DMS53 treated with DMSO at 0.1 percent for 48 hours (cell line): ENCODE data around the gene METTL1.
"Not testable (repeated sequence)": the region's sequence is repeated elsewhere in the genome, so short reads cannot be mapped to it uniquely, and the experiment has no call there.

Source experiments
- DNase-seq: peaks from one replicate; lab custom pipeline; 2025; ENCODE audit not compliant: unreplicated experiment; lab: John Stamatoyannopoulos, UW

METTL1 gene

DNA sequence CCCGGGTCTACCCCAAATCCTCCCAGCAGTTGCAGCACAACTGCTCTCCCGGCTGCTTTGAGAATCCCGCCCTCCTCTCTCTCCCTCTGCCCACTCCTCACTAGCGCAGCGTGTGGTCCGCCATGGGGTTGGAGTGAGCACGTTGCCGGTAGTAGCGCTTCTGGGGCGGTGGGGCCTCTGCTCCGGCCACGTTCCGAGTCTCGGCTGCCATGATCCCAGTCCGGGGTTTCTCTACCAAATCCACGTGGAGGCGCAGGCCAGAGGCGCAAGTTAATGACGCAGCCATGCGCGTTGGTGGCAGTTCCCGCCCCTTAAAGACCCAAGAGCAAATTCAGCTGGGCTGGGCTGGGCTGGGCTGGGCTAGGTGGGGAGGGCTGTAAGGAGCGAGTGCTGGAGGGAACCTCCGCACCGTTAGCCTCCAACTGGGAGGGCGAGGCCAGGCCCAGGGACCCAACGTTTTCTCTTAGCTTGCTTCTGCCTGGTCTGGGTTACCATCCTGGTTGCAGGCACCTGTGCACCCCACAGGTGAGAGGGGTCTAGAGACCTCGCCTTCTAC lies at the start of gene METTL1:
METTL1 (minus strand) TSS at position 233 of the 556 bp plus-strand sequence; CDS start at position 211, 22 bp downstream.
- DNase-seq: peak; percentile 96

DNA sequence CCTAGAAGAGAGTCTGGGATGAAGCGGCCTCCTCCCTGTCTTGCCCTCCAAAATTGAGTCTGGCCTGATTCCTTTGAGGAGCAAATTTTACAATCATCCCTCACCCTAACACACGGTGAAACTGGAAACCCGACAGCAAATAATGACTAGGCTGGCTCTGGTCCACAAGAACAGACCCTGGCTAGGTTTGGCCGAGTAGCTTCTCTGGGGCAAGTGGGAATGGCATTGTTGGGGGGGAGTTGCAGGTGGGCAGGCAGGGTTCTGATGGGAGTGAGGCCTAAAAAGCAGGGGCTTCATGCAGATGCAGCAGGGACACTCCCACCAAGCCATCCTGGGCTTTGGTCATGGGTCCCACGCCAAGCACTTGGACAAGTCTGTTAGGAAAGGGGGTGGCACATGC lies 49.1 kb upstream of the METTL1 start:
- DNase-seq: not testable (repeated sequence)

DNA sequence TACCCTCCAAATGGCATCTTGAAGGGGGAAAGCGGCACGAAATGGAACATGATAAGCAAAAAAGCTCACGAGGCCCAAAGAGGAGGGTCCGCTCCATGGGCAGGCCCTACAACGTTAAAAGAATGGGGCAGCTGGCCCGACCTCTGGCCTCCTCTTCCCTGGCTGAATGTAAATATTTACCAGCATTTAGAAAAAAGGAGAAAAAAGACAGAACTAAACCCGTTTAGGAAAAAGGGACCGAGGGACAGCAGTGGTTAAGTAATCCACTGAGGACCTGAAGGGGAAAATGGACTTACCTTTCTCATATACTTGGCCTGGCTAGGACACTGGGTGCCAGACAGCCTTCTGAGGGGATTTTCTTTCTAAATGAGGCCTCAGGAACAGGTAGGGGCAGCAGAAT lies 48.2 kb upstream of the METTL1 start:
- not testable (repeated sequence) for DNase-seq

DNA sequence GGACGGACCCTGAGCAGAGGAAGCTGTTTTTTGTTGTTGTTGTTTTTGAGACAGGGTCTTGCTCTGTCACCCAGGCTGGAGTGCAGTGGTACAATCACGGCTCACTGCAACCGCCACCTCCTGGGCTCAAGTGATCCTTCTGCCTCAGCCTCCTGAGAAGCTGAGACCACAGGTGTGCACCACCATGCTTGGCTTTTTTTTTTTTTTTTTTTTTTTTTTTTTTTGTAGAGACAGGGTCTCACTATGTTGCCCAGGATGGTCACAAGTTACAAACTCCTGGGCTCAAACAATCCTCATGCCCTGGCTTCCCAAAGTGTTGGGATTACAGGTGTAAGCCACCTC lies 46.1 kb upstream of the METTL1 start:
- DNase-seq: not testable (repeated sequence)

DNA sequence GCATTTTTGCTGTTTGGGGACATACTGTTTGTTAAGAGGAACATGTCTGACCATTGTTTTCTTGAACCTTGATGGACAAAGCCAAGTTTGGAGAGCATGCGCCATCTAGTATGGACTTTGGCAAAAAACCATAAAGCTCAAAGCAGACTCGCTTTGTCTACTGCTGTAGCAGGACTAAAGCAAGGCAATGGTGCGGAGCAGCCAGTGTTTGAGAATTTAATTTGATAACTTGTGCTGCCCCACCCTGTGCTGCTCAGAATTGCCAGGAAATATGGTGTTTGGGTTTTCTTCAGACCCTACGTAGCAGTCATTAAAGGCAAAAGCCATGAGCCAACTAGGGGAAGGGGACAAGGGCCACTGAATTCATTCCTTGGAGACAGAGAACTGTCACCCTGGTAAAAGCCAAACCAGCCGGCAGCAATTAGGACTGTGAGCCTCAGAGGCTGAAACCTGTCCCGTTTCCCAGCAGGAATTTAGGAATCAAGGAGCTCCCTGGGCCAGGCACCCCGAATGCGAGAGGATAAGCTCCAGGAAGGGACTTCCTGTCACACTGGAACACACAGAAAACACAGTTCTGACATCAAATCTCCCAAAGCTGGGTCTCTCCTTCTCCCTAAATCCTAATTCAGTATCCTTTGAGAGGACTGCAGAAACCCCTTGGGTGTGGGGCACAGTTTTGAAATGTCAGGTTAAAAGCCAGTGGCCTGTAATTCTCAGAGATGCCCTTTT lies 45.5 kb upstream of the METTL1 start:
- no peak for DNase-seq

DNA sequence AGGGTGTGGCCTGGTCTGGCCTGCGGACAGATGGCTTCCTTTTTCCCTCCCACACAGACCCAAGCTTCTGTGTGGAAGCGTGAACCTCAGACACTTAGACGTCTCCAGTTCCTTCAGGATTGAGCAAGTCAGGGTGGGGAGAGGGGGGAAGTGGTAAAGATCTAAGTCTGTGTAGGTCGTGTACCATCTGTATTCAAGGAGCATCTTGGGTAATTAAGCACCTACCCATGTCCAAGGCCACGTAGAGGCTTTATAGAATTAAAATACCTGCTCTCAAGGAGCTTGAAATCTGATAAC lies 44.9 kb upstream of the METTL1 start:
- DNase-seq: no peak

DNA sequence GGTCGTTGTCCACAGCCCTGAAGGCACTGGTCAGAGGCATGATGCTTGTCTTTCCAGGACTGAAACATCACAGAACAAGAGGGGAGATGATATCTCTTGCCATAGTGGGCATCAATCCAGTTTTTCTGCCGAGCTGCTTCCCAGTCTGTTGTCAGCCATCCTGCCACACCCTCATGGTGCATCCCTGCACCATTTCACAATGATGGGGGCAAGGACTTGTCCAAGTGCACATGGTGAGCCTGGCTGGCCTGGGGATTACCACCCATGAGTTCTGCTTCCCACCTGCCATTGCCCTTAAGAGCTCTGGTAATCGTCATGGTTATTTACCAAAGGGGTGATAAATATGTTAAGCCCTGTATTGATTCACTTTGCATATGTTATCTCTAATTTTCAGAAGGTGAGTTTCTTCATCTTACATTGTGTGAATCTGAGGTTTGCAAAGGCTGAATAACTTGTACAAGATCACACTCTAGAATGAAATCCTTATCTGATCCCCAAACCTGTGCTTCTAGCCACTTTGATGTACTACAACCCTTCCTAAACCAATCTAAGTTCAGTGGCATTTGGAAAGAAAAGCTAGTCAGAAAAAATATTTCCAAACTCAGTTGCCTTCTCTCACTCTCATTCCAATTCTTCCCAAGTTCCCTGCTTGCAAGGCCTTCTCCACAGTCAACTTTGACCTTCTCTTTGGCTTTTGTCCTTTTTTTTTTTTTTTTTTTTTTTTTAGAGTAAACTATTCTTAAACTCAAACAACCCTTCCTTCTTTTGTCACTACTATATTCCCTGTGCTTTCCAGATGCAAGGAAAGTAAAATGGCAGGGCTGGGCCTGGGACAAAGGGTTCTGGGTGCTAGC lies 44.3 kb upstream of the METTL1 start:
- no peak for DNase-seq

DNA sequence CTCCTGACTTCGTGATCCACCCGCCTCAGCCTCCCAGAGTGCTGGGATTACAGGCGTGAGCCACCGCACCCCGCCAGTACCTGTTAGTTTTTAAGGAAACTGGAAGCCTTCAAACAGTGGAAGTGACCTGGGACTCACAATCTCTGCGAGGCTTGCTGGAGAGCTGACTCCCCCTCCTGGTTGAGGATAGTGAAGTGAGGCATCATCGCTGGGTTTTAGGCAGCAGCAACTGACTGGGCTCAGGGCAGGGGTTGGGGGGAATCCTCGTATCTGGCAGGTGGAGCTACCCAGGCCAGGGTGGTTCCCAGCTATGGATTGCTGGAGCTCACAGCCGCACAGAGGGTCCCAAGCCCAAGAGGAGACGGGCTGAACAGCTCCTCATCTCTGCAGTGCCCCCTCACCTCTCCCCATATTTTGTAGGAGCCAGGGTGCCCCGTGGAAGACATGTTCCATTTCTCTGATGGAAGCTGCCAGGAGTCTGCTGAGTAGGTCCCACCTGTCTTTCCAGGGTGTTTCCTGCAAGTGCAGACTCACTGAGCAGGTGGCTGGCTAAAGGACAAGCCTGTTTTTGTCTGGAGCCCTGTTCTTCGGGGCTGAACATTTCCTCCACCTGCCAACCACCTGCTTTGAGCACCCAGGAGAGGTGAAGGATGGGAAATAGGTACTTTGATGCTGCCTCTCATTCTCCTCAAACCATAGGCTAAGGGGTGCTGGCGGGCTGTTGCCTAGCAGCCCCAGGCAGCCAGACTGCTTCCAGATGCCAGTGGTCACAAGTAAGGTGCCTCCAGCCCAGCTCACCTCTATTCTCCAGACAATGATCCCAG lies 43.5 kb upstream of the METTL1 start:
- DNase-seq: peak; percentile 96

DNA sequence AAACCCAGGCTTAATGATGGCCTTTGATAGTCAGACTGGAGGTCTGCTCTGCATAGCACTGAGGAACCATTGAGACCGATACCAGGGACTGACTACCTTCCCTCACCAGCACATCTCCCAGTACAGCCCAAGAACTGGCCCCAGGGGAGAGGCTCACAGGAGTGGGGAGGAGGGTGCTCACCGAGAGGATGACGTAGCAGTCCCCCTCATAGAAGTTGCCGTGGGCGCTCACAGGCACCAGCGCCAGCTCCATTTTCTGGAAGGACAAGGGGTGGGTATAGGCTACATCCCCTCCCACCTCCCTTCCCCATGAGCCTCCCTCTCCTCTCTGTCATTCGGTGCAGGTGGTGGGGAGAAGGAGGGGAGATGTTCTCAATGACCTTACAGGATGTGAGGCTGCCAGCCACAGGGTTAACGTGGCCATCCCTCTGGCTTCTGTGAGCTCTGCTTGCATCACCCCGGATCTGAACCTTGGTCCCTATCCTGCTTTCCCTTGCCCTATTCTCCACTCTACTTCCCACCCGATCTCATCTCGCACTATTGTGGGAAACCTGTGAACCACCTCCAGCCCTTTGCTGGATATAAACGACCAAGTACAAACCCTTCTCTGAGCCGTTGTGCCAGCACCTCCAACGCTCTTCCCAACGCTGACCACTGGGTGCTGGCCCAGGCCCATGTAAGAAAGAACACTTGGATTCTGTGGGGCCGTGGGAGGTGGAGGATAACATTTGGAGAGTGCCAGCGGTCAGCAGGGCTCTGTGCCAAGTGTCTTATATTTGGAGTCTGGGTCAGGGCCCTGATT lies 42.3 kb upstream of the METTL1 start:
- no peak for DNase-seq

DNA sequence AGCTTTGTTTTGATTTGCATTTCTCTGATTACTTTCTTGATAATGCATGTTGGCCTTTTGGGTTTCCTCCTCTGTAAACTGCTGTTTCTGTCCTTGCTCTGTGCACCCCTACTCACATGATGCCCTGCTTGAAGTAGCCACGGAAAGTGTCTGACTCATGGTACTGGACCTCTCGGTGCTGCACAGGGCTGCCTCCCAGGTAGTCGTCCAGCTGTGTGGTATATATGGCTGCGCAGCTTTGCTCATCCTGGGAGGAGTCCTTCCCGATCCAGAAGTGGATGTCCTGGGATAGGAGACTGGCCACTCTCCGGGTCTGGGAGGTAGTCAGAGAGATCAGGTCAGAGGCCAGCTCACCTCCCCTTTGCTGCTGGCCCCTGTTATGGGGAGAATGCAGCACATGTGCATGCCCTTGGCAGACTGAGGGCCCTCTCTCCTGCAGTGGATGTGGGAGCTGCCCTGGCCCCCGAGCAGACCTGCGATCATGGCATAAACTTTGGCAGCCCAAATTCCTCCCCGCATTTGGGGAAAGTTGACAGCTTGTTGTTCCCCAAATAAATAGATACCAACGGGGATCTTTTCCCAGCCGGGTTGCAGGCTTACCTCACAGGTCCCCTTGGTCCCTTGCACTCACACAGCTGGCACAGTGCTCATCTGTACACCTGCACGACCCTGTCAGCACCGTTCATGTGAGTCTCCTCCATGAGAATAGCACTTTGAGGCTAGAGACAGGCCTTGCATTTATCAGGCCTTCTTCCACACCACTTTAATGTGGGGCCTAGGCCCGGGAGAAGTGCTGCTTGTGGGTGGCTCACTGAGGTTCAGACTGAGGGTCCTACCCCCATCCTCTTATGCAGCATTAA lies 41.4 kb upstream of the METTL1 start:
- DNase-seq: no peak

DNA sequence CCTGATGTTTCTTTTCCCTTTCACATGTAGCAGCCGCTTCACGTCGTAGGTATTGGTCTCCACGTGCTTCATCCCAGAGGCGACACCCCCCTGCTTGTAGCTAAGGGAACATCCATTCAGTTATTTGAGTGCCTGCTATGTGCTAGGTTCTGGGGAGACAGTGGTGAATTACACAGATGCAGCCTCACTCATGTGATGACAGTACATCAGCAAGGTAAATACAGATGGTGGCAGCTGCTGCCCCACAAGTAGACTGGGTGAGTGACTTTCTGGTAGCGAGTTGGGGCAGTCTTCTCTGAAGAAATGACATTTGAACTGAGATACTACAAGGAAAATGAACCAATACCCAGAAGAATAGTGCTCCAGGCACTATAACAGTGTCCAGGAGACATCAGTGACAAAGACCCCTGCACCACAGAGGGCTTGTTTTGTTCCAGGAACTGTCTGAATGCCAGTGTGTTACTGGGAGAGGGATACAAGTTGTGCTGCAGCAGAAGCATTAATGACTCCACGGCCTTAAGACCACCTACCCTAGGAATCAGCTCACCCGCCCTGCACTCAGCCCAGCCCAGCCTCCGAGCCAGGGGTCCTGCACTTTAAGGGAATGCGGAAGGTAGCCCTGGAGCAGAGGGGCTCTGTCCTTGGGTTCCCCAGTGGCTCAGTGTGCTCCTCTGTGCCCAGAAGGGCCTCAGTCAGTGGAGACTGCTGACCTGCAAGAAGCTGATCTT lies 39.3 kb upstream of the METTL1 start:
- peak; percentile 95 for DNase-seq

DNA sequence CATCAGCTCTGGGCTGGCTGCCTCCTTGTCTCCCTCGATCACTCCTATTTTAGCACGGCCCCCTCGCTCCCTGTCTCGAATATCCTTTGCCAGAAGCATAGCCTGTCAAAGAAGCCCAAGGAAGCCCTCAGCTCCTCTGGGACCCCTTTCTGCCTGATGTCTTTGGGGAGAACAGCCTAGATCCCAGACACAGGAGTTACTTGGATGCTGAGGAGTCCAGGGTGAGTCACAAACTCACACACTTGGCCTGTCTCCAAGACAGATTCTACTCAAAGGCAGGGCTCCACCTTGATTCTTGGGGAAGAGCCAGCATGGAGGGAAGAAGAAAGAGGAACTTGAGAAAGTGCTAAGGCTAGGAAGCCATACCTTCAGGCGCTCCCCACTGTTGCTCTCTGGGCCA lies 38.5 kb upstream of the METTL1 start:
- DNase-seq: no peak

DNA sequence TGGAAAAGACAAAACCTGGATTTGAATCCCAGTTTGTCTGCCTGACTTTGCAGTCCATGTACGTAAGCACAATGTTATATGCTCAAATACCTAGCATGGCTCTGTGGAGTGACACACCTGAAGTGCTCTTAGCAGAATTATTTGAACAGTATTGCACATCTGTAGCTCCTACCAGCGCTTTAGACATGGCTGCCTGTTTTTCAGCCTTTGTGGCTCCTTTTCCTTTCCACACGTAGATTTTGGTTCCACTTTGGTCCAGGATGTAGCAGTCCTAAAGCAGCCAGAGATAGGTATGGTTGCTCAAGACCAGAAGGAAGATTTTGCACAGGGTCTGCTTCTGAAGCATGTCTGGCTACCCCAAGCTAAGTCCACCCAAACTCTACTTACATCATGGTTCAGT lies 37.5 kb upstream of the METTL1 start:
- DNase-seq: no peak

DNA sequence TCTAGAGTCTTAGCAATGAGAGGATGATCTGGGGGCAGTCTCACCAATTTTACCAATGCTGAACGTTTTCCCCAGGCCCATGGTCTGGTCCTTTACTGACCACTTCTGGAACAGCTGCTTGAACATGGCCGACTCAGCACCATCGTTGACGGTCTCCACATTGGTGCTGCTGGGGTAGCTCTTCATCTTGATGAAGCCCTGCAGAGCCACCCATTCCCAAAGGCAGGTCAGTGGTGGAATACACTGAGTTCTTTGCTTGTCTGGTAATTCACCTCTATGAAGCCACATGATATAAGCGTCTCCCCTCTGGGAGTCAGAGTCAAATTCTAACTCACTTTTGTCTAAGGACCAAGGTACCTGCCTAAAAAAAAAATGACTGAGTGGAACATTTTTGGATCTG lies 36.4 kb upstream of the METTL1 start:
- DNase-seq: no peak

DNA sequence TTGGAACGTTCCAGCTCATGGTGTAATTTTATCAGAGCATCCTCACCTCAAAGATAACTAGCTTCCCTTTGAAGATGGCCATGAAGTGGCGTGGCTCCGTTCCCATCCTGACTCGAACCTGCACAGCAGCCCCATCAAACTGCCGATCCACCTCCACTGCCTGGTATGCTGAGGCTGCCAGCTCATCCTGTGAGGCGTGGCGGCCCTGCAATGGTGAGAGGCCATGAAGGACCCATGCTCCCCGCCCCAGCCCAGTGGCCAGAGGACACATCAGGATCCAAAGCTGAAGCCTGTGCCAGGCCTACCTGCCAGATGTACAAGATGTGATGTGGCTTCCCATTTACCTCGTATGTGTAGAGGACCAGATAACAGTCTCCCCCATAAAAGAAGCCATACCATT lies 35.4 kb upstream of the METTL1 start:
- DNase-seq: no peak

DNA sequence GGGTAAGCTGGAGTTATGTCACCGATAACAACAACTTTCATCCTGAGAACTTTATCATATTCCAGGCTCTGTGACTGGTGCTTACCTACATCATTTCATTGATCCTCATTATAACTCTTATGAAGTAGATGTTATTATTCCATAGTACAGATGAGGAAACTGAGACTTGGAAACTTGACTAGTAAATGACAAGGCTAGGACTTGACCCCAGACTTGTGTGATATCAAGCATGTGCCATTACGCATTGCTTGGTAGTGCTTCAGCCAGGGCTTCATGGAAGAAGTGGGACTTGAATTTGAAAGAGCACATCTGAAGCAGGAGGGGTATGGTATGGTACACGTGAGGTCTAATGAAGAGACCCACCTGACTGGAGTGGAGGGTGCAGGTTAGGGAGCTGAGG lies 34.8 kb upstream of the METTL1 start:
- DNase-seq: no peak

DNA sequence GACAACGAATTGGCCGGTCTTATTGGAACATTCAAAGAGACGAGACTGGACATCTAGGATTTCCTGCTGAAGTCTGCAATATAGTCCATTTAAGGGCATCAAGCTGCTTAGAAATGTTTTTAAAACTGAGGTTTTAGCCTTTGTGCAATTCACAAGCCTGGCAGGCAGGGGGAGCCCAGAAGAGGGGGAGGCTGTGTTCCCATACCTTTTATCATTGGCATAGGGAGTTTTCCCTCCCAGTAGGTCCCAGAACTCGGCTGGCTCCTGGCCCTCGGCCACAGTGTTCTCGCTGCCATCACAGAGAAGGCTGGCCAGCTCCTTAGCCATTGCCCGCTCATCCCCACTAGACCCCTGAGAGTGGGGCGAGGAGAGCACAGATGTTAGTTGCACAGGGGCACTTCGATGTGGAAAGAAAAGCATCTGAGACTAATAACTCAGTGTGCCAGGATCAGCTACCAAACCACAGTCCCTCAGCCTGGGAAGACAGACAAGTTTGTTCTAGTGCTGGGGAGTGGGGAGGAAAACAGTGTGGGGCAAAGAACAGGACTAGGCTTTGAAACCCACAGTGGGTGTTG lies 31.5 kb upstream of the METTL1 start:
- peak; percentile 48 for DNase-seq

DNA sequence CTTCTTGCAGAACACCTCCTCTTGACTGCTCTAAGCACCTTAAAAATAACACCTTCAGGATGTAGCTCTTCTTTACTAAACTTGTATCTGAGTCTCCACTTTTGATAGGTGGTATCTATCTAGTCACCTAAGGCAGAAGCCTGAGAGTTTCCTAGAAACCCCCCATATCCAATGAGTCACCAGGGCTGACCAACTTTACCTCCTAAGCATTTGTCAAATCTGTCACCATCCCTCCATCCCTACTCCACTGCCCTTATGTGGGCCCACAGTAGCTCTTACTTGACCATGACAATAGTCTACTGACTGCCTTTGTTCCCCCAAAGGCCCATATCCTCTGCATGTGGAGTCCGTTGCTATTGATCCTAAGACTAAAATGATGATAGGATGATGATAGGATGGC lies 30.7 kb upstream of the METTL1 start:
- DNase-seq: no peak

DNA sequence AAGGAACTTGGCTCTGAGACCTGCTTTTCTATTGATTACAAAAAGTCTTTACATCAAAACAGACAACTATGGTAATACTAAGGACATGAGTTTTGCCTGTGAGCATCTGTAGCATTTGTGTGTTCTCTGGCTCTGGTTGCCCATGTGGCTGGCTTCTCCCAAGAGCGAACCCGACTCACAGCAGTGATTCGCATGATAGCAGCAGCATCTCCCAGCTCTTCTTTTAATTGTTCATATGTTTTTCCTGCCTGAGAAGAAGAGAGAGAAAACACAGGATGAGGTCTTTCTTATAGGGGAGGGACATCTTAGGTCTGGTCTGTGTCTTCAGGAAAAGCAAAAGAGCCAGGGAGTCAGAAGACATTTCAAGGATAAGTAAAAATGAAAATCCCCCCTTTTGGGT lies 29.1 kb upstream of the METTL1 start:
- no peak for DNase-seq
